NCI-H748 (cell line): ENCODE results near the gene CACHD1.
A peak's percentile ranks its signal among the peaks of the same experiment; 100 is the strongest.

Experiments used
- DNase-seq: peaks from one replicate; lab custom pipeline; 2025; ENCODE audit not compliant: unreplicated experiment; lab: John Stamatoyannopoulos, UW

Gene CACHD1

DNA sequence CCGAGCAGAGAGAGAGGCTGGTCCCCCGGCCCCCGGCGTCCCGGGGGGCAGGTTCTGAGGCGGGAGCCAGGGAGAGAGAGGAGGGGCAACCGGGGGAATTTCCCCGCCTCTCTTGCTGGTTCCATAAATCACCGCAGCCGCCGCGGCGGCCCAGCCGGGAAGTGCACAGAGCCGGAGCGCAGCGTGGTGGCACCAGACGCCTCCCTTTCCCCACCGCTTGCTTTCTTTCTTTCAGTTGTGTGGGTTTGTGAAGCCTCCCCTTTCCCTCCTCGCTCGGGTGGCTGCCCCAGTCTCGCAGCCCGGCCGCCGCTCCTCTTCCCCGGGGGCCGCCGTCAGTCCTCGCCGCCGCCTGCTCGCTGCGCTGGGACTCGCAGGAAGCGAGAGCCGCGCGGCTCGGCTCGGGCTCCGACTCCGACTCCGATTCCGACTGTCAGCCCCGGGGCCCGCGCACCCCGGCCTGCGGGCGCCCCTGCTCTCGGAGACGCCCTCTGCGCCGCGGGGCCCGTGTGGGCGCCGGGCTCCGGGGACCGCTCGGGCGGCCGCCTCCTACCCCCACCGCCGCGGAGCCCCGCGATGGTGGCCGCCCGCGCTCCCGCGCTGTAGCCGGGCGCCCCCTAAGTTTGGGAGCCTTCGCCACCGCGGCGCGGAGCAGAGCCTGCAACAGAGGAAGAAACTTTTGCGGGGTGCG is at the start of gene CACHD1:
CACHD1 (plus strand) TSS at position 153 of the 688 bp plus-strand sequence. CDS start 616 bp downstream, outside the sequence.
- peak; percentile 83 for DNase-seq

DNA sequence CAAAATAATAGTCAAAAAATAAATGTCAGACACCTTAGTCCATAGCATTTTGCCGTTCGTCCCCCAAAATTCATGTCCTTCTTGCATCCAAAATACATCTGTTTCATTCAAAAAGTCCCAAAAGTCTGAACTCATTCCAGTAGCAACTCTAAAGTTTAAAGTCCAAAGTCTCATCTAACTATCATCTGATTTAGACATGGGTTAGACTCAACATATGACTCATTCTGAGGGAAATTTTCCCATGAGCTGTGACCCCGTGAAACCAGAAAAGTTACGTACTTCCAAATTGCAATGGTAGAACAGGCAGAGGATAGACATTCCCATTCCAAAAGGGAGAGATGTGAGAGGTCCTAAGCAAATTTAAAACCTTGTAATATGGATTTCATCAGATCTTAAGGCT is 48.6 kb upstream of the CACHD1 start:
- DNase-seq, result no peak

DNA sequence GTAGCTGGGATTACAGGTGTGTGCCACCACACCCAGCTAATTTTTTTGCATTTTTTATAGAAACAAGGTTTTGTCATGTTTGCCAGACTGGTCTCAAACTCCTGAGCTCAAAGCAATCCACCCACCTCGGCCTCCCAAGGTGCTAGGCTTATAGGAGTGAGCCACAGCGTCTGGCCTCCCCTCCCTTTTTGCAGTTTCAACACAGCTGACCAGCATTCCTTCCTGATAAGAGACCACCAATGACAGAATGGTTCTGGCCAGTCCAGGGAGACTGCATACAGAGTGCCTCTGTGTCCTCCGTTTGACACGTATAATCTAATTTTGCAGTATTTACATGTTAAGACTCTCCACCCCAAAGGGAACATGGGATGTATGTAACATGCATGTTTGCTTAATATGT is 46.4 kb upstream of the CACHD1 start:
- no peak for DNase-seq

DNA sequence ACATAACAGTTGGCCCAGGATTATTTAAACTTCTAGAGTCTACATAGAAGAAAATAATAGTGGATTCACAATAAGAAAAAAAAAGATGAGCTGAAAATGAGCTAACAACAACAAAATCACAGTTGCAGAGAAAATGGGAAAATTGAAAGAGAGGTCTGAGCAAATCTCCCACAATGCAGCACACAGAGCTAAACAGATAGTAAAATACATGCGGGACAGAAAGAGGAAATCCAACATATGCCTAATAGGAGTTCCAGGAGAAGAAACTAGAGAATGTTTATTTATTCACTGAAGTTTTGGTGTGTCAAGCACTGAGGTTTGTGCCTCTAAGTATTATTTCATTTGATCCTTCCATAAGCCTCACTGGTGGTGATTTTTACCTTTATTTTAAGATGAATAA is 45.5 kb upstream of the CACHD1 start:
- DNase-seq, result no peak

DNA sequence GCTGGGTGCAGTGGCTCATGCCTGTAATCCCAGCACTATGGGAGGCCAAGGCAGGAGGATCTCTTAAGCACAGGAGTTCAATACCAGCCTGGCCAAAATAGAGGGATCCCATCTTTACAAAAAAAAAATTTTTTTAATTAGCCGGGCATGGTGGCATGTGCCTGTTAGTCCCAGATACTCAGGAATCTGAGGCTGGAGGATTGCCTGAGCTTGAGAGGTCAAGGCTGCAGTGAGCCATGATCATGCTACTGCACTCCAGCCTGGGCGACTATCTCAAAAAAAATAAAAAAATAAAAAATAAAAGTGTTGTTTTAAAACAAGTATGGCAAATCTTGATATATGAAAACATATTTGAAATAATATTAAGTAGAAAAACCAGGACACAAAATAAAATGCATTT is 44.4 kb upstream of the CACHD1 start:
- DNase-seq, result no peak

DNA sequence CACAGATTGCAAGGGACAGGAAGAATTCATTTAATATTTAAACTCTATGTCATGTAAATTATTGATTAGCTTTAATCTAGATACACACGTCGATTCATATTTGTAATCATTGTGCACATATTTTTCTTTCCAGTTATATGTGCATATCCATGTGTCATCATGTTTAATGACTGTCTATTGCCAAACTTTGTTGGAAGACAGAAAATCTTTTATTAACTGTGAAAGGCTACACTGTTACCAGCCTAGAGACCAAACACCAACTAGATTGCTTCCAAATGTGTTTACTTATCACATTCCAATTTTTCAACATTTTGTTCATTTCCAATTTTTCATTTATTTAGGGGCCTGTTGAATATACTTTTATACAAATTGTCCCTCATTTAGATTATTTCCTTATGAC is 43.2 kb upstream of the CACHD1 start:
- no peak for DNase-seq

DNA sequence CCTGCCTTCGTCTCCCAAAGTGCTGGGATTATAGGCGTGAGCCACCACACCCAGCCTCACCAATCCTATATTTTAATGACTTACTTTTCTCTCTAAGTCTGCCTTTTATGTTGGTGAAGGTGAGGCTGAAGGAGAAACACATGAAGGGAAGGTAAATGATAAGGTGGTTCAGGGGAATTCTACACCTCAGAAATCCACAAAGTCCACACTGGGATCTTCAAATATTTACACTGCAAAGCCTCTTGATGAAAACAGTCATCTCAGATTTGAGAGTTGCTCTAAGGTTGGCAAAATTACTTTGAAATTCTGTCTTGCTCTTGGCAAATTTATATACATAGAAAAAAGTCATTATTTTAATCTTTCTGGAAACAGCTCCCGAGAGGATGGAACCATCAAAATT is 42.0 kb upstream of the CACHD1 start:
- no peak for DNase-seq

DNA sequence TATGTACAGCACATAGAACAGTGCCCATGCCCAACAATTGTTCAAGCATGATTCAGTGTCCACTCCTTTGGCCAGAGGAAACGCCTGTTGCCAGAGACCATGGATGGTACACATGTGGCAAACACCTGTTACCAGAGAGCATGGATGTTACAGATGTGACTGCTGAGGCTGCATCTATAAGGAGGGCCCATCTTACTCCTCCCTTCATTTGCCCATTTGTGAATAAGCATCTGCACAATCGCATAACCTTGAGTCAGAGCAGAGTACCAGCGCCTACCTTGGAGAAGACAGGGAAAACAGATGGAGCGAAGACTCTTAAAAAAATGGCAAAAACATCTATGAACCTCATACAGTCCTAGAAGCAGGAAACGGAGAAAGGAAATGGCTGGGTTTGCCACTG is 36.6 kb upstream of the CACHD1 start:
- DNase-seq, result no peak

DNA sequence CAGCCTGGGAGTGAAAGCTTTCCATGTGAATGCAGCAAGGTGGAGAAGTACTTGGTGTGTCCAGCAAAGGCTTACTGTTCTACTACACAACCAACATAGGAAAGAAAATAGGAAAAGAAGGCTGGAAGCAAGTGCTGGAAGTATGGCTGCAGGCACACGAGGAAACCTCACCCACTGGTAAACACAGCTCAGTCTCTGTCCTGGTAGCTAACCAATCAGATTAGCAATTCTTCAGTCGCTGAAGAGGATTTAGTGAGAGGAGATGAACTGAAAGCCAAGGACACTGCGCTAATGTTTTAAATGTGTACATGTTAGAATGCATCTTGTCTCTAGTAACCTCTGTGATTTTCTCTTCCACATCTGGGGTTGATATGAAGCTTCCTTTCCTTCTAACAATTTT is 36.2 kb upstream of the CACHD1 start:
- no peak for DNase-seq

DNA sequence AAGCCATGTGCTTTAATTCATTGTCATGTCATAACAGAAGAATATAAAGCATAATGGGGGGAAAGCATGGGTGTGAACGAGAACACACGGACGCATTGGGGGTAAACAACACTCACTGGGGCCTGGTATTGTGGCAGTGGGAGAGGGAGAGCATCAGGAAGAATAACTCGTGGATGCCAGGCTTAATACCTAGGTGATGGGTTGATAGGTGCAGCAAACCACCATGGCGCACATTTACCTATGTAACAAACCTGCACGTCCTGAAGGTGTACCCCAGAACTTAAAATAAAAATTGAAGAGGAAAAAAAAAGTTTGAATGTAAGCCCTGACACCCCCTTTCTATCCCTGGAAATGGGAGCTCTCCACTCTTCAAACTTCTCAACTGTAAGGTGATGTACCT is 34.9 kb upstream of the CACHD1 start:
- no peak for DNase-seq

DNA sequence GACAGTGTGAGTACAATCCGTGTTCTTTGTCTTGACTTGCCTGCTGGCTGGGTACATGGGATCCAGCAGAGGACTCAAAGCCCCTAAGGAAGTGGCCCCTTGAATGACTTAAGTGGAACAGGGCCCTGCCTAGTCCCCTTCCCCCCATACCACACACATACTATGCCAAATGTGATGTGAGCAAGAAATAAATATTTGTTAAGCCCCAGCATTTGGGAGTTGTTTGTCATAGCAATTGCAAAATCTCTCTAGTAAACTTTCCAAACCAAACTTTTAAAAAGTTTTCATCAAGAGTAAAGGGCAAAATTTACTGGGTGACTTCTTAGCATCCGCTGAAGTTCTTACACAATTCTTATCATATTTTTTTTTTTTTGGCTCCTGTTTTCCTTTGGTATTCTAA is 32.5 kb upstream of the CACHD1 start:
- DNase-seq, result no peak

DNA sequence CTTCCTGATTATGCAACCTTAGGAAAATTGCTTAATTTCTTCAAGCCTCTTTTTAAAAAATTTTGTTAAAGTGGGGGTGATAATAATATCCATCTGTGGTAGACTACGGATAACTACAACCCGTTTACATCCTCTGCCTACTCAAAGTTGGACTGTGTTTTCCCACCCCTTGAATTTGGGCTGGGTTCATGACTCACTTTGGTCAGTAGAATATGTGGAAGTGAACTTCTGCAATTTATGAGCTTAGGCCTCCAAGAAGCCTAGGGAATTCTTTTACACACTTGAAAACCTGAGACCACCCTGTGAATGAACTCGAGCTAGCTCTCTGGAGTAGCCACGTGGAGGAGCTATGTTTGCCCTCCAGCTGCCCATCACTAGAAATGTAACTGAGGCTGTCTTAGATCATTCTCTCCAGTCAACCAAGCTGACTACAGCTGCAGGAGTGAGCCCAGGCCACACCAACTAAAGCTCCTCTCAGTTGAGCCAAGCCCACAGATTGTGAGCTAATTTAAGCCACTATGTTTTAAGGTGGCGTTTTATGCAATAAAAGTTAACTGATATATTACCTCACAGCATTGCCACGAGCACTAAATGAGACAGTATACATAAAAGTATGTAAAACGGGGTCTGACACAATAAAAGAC is 29.6 kb upstream of the CACHD1 start:
- DNase-seq, result no peak

DNA sequence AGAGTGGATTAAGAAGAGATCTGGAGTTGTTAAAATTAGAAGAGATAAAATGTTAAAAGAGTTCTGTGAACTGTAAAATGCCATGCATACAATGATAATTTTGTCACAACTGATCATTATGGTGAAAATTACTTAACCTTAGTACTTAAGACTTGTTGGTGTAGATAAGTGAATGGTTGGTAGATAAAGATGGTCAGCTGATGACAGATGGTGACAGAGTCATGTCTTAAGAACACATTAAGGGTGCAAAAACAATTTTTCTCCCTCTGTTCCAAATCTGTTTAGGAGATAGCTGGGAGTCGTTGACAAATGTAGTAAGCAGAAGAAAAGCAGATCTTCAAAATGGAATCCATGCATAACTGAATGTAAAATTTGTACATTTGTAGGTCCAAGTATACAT is 18.5 kb upstream of the CACHD1 start:
- DNase-seq, result no peak

DNA sequence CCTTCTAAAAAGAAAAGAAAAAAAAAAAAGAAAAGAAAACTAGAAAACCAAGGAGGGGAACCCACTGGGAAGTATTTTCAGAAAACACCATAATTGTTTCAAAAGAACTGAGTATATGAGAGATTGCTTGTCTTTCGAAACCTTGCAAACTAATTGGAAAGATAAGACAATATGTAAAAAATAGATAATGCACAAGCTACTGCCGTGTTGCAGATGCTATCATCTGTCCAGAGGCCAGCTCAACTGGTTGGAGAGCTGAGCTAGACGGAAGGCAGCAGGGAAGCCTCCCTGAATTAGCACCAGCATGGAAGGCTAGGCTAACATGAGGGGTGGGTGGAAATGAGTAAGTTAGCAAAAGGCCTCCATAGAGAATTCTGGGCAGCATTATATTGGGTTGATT is 16.2 kb upstream of the CACHD1 start:
- no peak for DNase-seq

DNA sequence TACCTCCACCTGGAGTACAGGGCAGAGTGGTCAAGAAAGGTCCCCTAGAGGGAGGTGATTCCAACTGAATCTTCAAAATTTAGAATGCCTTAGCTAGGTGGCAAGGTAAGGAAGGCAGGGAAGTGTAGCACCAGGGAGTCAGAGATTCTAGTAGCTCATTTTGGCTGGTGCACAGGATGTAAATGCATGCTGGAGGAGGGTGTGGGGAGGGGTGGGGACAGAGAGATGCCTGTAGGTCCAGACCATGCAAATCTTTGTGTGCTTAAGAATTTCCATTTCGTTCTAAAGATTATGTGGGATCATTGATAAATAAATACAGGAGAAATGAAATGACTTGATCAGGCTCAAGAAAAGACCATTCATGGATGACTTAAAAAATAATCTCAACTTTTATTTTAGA is 11.0 kb upstream of the CACHD1 start:
- DNase-seq, result no peak

DNA sequence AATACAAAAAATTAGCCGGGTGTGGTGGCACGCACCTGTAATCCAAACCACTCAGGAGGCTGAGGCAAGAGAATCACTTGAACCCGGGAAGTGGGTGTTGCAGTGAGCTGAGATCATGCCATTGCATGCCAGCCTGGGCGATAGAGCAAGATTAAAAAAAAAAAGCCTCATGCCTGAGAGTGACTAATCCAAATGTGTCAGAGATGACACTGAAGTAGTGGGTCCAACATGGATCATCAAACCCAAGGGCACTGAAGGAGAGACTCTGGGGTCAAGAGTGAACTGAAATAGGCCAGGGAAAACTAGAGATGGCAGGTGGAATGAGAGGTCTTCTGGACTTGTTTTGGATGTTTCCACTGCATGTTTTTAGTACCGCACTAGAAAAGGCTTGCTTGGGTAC is 10.2 kb upstream of the CACHD1 start:
- DNase-seq, result no peak

DNA sequence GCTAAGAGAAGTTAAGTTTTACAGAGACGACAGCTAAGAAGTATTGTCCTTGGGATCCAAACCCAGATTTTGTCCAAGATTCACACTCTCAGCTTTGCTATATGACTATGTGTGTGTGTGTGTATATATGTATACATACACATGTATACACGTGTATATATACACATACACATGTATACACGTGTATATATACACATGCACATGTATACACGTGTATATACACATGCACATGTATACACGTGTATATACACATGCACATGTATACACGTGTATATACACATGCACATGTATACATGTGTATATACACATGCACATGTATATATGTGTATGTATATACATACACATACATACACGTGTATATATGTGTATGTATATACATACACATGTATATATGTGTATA is 3.9 kb upstream of the CACHD1 start:
- DNase-seq, result no peak

DNA sequence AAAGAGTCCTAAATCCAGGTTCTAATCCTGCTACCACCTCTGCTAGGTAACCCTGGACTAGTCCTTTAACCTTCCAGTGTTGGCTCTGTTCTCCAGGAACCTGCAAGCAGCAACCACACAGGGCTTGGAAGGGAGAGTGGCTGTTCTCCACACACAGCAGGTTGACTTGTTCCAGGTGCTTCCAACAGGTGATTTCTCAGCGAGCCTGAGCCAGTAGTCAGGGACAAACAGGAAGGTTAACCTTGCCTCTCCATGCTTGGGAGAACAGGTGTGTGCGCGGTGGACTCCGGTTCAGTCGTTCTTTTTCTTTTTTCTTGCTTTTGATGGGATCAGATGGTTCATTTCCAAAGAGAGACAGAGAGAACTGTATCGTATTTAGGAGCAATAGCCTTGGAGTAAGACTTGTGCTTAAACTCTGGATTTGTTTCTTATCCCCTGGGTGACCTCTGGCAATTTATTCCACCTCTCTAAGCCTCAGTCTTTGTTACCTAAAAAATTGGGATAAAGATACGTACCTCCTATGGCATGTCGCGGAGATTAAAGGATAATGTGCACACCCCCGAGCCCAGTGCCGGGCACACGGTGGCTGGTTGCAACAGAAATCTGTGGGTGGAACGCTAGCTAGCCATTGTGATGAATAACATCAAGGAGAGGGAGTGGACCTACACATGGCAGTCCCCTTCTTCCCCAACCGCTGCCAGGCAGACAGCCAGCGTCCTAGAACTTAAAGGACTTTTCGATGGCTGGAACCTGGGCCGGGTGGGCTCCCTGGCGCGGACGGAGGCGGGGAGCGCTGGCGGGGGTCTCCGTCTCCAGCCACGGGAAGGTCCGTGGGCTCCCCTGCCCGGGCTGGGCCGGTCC is 583 bp upstream of the CACHD1 start:
- peak; percentile 61 for DNase-seq

DNA sequence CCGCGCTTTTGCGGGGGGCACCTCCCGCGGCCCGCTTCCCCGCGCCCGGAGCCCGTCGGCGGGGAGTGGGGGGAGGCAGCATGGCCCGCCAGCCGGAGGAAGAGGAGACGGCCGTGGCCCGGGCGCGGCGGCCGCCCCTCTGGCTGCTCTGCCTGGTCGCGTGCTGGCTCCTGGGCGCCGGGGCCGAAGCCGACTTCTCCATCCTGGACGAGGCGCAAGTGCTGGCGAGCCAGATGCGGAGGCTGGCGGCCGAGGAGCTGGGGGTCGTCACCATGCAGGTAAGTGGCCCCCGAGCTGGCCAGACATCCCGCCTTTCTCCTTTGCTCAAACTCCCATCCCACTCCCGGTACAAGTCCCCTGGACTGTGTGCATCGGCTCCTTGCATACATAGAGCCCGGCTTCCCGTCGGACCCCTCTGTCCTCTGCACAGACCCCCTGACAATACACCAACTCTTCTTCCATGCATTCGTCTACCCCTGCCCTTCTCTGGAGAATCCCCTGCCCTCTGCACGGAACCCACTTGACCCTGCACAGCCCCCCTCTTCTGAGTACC is 812 bp downstream of the CACHD1 start:
- peak; percentile 57 for DNase-seq

DNA sequence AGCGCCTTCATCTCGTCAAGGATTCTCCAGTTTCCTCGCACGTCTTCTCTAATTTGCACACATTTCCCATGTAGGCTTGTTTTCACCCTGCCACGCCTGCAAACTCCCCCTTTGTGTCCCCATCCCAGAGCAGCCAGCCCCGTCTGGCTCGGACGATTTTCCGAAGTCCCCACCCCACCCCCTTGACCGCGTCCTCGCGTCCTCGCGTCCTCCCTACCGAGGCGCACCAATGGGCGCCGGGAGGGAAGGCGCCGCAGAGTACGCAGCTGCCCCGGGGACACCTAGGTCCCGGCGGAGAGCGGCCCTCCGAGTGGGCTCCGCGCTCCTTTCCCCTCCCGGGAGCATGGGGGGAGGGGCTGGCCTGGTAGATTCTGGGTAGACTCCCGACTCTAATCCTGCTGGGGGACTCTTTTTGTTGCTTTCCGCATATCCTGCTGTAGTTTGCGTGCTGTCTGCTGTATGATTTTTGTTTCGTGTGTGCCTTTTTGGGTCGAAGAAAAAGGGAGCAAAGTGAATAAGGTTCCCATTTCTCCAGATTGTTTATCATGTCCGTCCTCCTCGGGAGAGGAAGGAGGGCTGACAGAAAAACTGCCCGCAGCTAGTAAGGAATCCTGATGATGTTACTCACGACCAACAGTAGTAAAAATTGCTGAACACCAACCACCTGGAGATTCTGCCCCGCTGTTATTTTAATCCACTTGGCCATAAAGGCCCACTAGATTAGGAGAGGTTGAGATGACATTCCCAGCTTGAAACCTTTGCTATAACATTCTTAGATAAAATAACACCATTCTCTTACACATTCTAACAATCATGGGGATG is 1.5 kb downstream of the CACHD1 start:
- DNase-seq, result peak; percentile 56

DNA sequence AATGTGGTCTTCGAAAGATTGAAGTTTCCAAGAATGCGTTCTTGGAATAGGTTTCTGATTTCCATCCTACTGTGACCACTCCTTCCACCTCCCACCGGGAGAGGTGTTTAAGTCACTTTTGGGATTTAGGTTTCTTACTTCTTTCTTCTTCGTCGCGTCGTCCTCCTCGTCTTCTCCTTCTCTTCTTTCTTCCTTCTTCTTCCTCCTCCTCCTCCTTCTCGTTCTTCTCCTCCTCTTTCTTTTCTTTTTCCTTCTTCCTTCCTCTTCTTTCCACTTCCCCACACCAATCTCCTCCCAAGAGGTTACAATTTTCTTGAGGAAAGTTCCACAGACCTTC is 2.1 kb downstream of the CACHD1 start:
- no peak for DNase-seq
